DMS53 treated with DMSO at 0.1 percent for 48 hours (cell line): ENCODE results near the gene TSTD1.
"Not testable (repeated sequence)": the region's sequence is repeated elsewhere in the genome, so short reads cannot be mapped to it uniquely, and the experiment has no call there.

Source experiments
- DNase-seq: peaks from one replicate; lab custom pipeline; 2025; ENCODE audit not compliant: unreplicated experiment; lab: John Stamatoyannopoulos, UW

TSTD1 gene

DNA sequence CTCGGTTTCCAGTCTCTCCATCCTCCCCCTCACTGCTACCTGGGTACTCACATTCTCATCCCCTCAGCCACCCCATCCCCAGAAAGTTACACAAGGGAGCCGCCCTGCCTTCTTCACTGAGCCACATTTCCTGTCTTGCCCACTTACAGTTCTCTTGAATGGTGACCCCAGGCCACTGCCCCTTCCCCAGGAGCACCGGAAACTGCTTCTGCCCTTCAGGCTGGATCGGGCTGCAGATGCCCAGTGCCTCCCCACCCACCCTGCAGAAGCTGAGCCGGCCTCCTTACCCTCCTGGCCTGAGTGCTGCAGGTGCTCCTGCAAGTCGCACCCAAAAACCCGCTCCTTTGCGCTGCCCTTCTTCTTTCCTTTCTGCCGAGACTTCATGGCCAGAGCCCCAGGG, 30.5 kb upstream of the TSTD1 start:
- DNase-seq, result no peak

DNA sequence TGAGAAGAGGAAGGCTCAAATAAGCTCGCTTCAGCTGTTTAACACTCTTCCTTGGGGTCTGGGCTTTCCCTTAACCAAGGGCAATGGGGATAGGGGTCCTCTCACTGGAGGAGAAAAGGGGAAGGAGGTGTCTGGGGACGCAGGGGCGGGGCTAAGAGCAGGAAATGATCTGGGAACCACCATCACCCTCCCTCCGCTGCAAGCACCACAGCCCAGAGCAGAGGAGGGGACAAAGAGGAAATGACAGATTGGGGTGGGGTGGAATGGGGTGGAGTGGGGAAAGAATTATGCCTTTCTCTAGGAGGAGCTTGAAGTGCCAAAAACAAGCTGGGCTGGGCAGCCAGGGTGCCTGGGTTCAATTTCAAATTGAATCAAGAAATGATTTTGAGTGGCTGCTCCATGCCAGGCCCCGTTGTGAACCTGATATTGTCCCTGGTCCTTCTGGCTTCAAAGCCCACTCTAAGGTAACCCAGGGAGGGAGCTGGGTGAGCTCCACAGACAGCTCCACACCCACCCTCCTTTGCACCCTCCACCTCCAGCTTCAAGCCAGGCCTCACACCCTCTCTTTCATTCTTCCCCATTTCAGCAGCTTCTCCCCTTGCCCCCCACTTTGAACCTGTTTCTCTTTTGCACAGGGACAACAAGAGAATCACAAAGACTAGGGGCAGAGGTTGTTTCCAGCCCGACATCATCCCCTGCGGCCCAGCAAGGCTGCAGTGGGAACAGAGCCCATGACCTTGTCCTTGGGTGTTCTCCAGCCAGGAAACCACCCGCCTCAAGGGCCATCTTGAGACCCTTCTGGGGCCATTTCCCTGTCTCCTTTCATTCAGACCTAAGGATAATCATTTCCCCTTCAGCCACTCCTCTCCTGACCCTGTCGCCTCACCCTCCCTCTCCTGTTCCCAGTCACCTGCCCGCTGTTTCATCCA, 29.8 kb upstream of the TSTD1 start:
- no peak for DNase-seq

DNA sequence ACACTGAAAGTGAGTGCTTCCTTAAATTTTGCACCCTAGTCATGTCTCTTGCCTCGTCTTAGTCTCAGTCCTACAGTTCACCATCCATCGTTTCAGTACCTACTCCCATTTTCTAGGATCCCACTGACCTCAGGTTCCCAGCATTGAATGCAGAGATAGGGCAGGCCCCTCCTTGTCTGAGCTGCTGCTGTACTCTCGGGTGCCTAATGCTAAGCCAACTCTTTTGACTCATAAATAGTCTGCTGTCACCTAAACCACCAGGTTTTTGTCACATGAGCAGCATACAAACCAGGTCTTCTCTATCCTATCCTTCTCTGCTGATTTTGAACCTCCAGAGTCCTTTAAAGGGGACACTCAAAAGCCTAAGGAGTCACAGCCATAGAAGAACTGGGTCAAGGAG, 27.9 kb upstream of the TSTD1 start:
- DNase-seq, result no peak

DNA sequence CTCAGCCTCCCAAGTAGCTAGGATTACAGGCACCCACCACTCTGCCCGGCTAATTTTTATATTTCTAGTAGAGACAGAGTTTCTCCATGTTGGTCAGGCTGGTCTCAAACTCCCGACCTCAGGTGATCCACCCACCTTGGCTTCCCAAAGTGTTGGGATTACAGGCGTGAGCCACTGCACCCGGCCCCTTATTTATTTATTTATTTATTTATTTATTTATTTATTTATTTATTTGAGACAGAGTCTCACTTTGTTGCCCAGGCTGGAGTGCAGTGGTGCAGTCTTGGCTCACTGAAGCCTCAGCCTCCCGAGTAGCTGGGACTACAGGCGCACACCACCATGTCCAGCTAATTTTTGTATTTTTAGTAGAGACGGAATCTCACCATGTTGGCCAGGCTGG, 26.9 kb upstream of the TSTD1 start:
- not testable (repeated sequence) for DNase-seq

DNA sequence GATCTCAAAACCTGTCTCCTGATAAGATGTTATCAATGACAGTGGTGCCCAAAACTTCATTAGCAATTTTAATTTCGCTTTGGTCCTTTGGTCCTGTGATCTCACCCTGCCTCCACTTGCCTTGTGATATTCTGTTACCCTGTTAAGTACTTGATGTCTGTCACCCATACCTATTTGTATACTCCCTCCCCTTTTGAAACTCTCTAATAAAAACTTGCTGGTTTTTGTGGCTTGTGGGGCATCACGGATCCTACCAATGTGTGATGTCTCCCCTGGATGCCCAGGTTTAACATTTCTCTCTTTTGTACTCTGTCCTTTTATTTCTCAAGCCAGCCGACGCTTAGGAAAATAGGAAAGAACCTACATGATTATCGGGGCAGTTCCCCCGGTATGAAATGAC, 25.2 kb upstream of the TSTD1 start:
- not testable (repeated sequence) for DNase-seq

DNA sequence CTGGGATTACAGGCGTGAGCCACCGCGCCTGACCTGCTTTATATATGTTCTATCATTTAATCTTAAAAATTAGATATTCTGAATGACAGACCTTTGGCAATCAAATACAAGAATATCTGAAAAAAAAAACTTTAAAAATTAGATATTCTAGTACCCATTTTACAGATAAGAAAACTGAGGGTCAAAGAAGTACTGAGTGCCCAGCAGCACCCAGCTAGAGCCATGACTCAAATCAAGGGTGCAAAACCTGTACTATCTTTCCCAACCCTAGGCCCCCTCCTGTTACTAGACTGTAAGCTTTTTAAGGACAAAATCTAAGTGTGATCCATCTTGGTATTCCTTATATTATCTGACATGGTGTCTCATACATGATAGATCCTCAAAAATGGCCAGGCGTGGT, 22.7 kb upstream of the TSTD1 start:
- no peak for DNase-seq

DNA sequence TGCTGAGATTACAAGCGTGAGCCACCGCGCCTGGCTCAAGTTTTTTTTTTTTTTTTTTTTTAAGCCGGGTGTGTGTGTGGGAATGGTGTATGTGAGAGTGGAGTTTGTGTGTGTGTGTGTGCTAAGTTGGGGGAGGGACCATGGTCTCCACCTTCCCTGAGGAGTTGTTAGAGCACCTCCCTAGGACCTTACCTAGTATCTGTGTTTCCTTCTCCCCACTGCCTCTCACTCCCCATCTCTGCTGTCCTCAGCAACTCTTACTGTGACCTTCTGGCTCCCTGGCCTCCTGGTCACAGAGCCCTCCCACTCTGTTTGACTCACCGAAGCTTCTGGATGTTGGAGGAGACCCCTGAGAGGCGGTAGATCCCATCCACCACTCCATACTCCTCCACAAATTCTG, 20.5 kb upstream of the TSTD1 start:
- no peak for DNase-seq

DNA sequence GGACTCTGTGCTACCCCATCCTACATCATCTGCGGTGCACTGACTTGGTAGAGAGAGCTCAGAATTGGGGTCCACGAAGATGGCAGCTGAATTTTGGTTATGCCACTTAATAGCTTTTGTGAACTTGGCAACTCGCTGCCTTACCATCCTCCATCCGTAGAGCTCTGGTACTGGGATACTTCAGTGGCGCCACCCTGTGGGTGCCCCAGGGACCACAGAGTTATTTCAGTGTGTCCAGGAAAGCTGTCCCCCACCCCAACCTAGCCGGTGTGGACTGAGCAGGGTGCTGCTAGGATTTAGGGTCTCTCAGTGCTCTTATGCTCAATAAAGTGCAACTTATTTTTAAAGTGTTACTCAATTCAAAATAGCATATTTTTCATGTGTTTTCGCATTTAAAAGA, 16.0 kb upstream of the TSTD1 start:
- DNase-seq, result no peak

DNA sequence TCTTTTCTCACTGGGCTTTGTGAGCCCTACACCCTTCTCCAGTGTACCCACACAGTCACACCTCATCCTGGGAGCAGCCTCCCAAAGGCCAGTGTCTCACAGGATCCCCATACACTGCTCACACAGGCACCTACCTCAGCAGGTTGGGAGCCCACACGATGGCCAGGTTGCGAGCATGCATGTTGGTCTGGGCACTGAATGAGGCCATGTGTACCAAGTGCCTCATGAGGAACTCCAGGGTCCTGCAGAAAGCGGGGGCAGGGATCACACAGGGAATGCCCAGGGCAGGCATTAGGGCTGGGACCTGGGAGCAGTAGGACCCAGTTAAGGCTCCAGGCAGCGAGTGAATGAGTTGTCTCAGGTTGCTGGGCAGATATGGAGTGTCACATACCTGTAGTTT, 15.5 kb upstream of the TSTD1 start:
- DNase-seq, result no peak

DNA sequence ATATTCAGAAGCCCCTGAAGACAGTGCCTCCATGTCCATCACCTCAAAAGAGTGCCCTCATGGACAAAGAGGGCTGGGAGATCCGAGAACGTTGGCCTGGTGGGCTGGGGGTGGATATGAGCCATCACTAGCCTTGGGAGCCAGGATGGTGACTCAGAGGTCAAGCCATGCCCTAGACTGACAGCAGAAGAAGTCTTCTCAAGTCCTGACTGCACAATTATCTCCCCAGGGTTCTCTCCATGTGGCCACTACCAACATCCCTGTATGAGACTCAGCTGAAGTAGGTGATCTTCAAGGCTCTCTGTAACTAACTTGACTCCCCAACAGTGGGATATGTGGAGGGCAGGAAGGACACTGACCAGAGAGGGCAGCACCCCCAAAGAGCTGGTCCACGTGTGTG, 14.1 kb upstream of the TSTD1 start:
- no peak for DNase-seq

DNA sequence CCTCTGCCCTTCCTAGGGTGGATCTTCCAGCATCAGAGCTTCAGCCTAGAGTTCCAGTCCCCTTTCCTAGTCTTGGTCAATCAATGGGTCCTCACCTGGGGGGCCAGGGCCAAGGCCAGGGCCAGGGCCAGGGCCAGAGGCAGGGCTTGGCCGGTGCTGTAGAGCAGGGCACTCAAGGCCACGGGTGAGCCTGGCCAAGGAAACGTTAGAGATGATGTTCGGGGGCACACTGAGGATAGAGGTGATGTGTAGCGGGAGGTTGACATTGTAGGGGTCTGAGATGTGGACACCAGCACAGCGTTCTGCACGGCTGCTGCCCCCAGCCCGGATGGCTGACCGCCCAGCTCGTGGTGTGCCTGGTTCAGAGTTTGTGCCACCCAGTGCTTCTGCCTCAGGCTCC, 12.5 kb upstream of the TSTD1 start:
- DNase-seq, result no peak

DNA sequence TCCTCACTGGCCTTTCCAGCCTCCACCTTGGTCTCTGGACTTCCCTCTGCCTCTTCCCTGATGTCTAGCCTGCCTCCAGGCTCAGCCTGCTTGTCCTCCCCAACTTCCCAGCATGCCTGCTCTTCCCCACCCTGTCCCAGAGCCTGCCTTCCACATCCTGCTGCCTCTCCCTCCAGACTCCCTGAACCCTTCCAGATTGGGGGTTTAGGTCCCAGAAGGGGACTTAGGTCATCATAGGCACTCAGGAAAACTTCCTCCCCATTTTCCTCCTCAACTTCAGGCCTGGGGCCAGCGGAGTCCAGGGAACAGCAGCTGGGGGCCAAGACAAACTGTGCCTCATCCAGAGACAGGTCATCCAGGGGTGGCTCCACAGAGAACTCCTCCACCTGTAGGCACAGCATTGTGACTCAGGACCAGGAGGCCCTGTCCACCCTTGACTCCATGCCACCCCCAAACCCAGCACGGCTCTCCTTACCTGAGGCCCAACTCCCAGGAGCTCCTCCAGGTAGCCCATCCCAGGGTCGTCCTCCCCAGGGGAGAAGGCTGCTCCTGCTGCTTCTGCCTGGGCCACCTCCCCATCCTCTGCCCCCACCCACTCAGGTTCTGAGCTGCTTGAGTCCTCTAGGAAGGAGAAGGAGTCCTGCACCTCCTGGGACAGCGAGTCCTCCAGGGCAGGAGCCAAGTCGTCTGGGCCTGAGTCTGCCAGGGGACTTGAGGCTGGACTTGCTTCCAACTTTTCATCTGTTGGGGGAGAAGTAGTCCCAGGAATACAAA, 10.4 kb upstream of the TSTD1 start:
- no peak for DNase-seq

DNA sequence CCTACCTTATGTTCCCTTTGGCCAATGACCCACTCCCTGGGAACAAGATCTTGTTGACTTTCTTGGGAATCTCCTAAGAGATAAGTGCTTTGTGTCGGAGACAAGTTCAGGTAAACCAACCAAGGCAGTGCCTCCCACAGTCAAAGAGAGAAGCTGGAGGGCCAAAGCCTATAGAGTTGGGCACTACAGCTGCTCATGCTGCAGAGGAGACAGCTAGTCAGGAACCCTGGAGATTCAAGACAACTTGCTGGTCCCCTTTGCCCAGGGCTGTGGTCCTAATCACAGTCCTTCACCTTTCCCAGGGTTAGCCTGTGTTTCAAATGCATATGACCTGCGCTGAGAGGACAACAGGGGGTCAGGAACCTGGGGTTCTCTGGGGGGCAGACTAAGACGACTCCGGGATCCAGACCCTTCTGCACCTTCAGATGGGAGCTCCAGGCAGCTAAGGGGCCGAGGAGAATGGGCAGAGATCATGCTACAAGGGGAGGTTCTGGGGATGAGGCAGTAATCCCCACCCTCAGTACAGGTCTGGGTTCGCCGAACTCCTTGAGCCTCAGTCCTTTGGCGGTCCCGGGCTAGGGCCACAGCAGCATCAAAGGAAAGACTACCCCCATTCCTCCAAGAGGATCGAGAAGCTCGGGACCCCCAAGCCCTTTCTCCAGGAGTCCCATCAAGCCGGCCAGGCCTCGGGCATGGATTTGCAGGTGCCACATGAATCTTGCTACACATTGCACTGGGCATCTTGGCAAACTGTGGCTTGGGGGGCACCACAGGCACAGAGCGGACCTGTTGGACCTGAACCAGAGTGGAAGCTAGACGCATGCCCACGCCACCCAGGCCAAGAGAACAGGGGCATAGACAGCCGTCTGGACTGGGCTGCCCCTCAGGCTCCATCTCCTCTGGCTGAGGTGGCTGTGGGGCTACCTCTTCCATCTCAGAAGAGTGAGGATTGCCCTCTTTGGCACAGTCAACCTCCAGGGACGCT, 9.0 kb upstream of the TSTD1 start:
- no peak for DNase-seq

DNA sequence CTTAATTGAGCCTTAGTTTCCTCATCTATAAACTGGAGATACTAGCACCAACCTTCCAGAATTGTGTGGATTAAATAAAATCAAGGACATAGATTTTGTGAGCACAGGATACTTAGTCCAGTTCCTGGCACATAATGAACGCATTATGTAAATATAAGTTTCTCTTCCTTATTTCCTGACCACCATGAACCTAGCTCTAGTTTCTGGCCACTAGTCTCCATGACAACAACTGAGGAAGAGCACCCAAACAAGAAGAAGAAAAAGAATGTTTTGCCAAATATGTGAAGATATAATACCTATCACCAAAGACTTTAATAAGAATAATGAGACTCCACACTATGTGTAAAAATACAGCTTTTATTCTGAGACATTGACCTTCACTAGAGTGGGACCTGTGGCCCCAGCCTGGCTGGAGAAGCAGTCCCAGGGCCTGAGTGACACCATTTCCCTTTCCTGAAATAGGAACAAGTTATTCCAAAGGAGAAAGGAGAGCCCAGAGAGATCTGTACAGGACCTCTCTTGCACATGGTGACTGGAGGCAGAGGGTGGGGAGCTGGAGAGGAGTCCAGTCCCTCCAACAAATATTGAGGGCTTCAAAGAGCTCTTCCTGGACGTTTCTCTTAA, 8.0 kb upstream of the TSTD1 start:
- no peak for DNase-seq

DNA sequence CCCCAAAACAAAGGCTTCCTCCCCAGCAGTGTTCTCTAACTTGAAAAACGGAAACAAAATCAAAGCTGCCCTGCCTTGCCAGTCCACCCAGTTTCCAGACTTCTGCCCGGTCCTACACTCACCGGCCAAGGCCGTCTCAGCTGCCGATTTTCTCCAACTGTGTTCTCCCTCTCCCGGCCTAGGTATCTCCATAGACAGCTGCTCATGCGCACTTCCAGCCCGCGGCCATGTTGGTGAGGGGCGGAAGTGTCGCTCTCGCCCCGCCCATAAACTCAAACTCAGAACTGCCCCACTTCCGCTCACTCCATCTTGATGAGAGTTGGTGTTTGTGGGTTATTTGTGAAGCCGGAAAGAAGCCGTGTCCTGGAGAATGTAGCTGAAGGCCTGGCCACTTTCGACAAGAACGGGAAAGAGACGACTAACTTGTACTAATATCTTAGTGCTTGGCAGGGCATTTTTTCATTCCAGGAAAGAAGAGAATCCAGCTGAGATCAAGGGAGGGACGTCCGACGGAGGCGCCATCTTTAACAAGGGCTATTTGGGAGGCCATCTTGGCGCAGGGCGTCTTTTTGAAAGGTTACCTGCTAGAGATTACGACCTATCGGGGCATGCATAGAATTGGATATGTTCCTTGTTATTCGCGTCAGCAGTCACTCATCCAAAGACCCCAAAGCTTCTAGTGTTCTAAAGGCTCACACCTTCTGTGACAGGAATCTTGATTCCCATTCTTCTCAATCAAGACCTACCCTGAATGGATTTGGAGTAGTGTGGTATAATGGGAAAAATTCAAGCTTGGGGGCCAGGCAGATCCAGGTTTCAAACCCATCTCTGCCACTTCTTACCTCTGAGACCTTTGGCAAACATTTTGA, 7.2 kb upstream of the TSTD1 start, which contains the start of gene USF1:
Gene USF1 (minus strand): TSS at position 242 of the 869 bp plus-strand sequence. CDS start 2,702 bp downstream, outside the sequence.
- DNase-seq, result peak; percentile 86

DNA sequence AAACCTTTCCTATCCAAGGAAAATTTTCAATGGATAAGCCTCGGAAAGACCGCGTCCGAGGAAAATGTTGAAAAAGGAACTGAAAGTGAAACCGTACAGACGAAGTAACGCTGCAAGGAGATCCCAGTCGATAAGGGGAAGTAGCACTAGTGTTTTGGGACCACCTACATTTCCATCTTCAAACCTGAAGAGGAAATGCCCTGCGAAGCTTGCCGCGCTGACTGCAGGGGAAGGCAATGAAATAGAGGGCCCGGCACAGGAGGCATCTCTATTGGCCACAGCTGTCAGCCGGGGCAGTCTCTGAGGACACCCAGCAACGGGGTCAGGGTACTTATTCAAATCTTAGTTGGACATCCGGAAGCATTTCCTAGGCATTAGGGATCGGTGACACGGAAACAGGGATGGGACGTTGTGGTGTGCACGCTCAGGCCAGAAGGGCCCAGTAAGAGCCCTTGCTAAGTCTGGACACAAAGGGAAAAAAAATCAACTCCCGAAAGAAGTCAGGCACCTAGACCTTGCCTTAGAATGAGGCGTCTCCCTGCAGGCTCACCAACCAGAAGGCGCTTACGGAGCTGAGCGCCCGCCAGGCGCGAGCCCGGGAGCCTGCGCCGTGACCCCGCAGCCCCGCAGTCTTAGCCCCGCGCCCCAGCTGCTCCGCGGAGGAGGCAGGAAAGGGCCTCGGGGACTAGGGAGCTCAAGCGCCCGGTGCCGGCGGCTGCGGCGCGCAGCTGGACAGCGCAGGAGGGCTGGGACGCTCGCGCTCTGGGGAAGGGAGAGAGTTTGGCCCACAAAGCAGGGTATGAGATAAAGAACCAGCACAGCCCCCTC, 6.4 kb upstream of the TSTD1 start:
- peak; percentile 66 for DNase-seq

DNA sequence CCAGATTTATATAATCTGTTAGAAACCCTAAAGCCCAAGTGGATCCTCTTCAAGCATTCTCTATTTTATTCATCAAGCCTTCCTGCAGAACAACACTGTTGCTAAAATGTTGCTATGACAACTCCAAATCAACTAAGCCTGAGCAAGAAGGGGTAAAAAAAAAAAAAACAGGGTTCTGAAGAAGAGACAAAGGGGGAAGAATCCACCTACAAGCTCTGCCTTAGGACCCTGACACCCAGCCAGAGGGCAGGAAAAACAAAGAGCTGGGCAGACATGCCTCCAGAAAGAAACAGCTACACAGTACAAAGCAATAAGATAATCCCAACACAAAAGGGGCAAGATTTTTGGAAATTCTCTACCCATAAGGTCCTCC, 5.8 kb upstream of the TSTD1 start:
- no peak for DNase-seq

DNA sequence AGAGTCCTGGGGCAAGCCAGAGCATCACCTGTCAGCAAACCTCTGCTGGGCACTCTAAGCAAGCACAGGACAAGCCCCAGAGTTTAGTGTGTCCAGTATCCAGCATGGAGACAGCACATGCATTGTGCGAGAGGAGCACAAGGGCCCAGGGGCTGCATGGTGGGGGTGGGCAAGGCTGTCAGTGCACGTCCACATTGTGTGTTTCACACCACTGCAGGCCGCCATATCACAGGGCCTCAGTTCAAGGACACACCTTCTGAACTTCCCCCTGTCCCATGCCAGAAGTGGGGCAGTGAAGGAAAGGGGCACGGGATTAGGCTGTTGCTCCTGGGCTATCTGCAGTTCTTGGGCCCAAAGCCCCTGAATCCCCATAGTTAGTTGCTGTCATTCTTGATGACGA, 782 bp upstream of the TSTD1 start:
- DNase-seq, result no peak

DNA sequence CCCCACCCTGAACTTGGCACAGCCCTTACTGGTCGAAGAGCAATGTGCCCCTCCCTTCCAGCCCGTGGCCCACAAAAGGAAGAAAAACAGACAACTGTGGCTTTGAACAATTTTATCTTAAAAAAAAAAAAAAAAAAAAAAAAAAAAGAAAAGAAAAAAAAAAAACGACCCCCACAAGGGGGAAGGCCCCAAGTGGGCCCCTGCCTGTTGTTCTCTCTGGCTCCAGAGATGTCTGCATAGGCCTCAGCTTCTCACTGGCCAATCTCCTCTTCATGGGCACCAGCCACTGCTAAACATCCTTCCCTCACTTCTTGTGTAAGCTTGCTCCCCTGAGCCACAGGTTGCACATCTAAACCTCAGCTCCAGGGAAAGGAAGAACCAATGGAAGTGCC, 386 bp upstream of the TSTD1 start:
- DNase-seq, result no peak
